ENCODE measurements around the gene MPP2. TPM values are rescaled to one million over a fixed set of nuclear protein-coding genes. Genes with fewer than 3 reads are reported as not detected.
A peak's percentile ranks its signal among the peaks of the same experiment; 100 is the strongest.

MPP2 gene
- total RNA-seq, 2 donors from 2014 or later = 0.49 to 2.6 TPM

- ATAC-seq (no peak), DNase-seq (no peak)
- intact Hi-C loops (cut with DNase I, micrococcal nuclease) = loop anchor here in 1 of 2 donors (10.0 kb wide), 1 partner anchor 146 kb away; no protein-coding TSS in a partner anchor
These were observed 66.5 kb downstream of the MPP2 start for GRCh38 chr17:43840814-43841213.

GRCh38 chr17:43839670-43840108, 67.6 kb downstream of the MPP2 start:
- peak; percentile 80 to 84 for DNase-seq
- ATAC-seq = peak; percentile 100
- intact Hi-C loops (cut with DNase I, micrococcal nuclease) = loop anchor here in 1 of 2 donors (10.0 kb wide), 1 partner anchor 145 kb away; no protein-coding TSS in a partner anchor

GRCh38 chr17:43834106-43834505, 73.2 kb downstream of the MPP2 start:
- intact Hi-C loops (cut with DNase I, micrococcal nuclease) = no loop called here
- DNase-seq (no peak), ATAC-seq (no peak)

- ATAC-seq (peak; percentile 98), DNase-seq (peak; percentile 64 to 78)
- intact Hi-C loops (cut with DNase I, micrococcal nuclease) = no loop called here
These were observed 74.1 kb downstream of the MPP2 start, which contains the start of gene MPP3 for GRCh38 chr17:43832976-43833829. MPP3 (minus strand) TSS chr17:43833146; CDS start chr17:43831906, 1,240 bp downstream.

- ATAC-seq (peak; percentile 69), DNase-seq (peak; percentile 45 to 73)
- intact Hi-C loops (cut with DNase I, micrococcal nuclease) = no loop called here
These were observed 75.0 kb downstream of the MPP2 start for GRCh38 chr17:43832168-43832975.

- intact Hi-C loops (cut with DNase I, micrococcal nuclease) = no loop called here
- no peak for DNase-seq
- no peak for ATAC-seq
These were observed 75.7 kb downstream of the MPP2 start for GRCh38 chr17:43831633-43832032.

GRCh38 chr17:43830510-43831140, 76.7 kb downstream of the MPP2 start:
- intact Hi-C loops (cut with DNase I, micrococcal nuclease) = no loop called here

GRCh38 chr17:43829738-43830137, 77.6 kb downstream of the MPP2 start:
- ATAC-seq (no peak), DNase-seq (no peak)
- intact Hi-C loops (cut with DNase I, micrococcal nuclease) = no loop called here

More at GRCh38 chr17:43830510-43831140, 76.7 kb downstream of the MPP2 start:
- DNase-seq (no peak), ATAC-seq (no peak)

GRCh38 chr17:43827596-43827995, 79.7 kb downstream of the MPP2 start:
- no peak for ATAC-seq
- intact Hi-C loops (cut with DNase I, micrococcal nuclease) = no loop called here

GRCh38 chr17:43826206-43826605, 81.1 kb downstream of the MPP2 start:
- intact Hi-C loops (cut with DNase I, micrococcal nuclease) = no loop called here
- DNase-seq (no peak), ATAC-seq (no peak)

More at GRCh38 chr17:43827596-43827995, 79.7 kb downstream of the MPP2 start:
- DNase-seq = no peak

- DNase-seq (no peak), ATAC-seq (no peak)
- intact Hi-C loops (cut with DNase I, micrococcal nuclease) = no loop called here
These were observed 81.8 kb downstream of the MPP2 start for GRCh38 chr17:43825567-43825966.

Other genes with a start within 250 kb of the MPP2 start
- gene MEOX1, start 245.6 kb downstream of the MPP2 start, total RNA-seq = 1 to 10 TPM; 1.2 to 1.8 TPM
- not detected for gene SOST, start 148.7 kb downstream of the MPP2 start, total RNA-seq
- gene DUSP3, start 128.6 kb downstream of the MPP2 start, total RNA-seq = 10 to 100 TPM; 47.3 to 85.2 TPM
- not detected for gene CFAP97D1, start 127.1 kb downstream of the MPP2 start, total RNA-seq
- 1 to 10 TPM; 3.7 to 4.0 TPM for gene MPP3, start 74.4 kb downstream of the MPP2 start, total RNA-seq
- under 1 TPM; 0.27 to 0.87 TPM for gene CD300LG, start 60.4 kb downstream of the MPP2 start, total RNA-seq
- gene PPY, start 34.9 kb upstream of the MPP2 start, total RNA-seq = 1 to 10 TPM in 1 of 2 donors, not detected in 1; 2.0 TPM
- gene PYY, start 46.4 kb upstream of the MPP2 start, total RNA-seq = 10 to 100 TPM; 61.2 to 79.7 TPM
- 10 to 100 TPM in 1 of 2 donors, 1 to 10 TPM in 1; 9.2 to 13.8 TPM for gene NAGS, start 97.1 kb upstream of the MPP2 start, total RNA-seq
- gene TMEM101, start 107.4 kb upstream of the MPP2 start, total RNA-seq = 10 to 100 TPM; 25.9 to 30.4 TPM
- 10 to 100 TPM; 43.4 to 59.7 TPM for gene LSM12, start 159.1 kb upstream of the MPP2 start, total RNA-seq
- 10 to 100 TPM; 31.2 to 38.2 TPM for gene G6PC3, start 163.2 kb upstream of the MPP2 start, total RNA-seq
- gene HDAC5, start 216.1 kb upstream of the MPP2 start, total RNA-seq = 10 to 100 TPM; 13.8 to 42.8 TPM
- gene HROB, start 234.4 kb upstream of the MPP2 start, total RNA-seq = 1 to 10 TPM in 1 of 2 donors, under 1 TPM in 1; 0.78 to 3.6 TPM

Data from left colon (tissue), 2 donors.